ENCODE data around the gene MS4A4E.

DNA sequence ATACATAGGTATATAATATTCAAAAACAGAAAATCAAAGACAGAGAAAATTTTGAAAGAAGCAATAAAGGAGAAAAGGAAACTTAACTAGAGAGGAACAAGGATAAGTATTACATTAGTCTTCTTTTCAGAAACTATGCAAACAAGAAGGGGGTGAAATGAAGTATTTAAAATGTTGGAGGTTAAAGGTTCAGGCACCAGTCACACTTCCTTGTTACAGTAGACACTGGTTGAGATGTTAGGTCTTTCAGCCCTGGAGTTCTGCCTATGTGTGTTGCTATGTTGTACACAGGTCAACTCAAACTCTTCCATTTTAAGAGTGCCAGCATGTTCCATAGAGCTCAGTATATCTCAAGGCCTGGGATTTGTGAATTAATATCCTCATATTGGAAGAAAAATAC is 31.5 kb upstream of the MS4A4E start:
- no peak for TF ChIP-seq YY1 (IDR thresholded peaks at IDR 0.05; ENCODE audit: insufficient read depth, insufficient read length)
- TF ChIP-seq SUZ12 (IDR thresholded peaks at IDR 0.05; ENCODE audit: extremely low read depth, insufficient read depth, insufficient read length), result no peak
